K562 (cell line): ENCODE measurements around the gene FAM47B. TPM values are rescaled to one million over a fixed set of nuclear protein-coding genes. Genes with fewer than 3 reads are reported as not detected.

Experiments used
- ATAC-seq: fragments of 200-7000 bp; cut with Tn5 transposase; 3 replicates; pipeline ENCODE4 v1.9.1; 2020; ENCODE audit warnings: moderate library complexity
- BruUV-seq: library from RNA; stranded (reverse); fragments of 400-500 nt; replicated peaks from 2 replicates; lab custom pipeline; 2021; lab: Mats Ljungman, UMichigan
- CTCF ChIA-PET: fragments of 300-600 bp; formaldehyde crosslinking; extraction: SDS; loops from one replicate; lab custom pipeline; 2021; ENCODE audit warnings: low intra/inter-chr PET ratio; lab: Yijun Ruan, JAX
- POLR2A ChIA-PET: fragments of 300-600, 350-650 bp; sonication (Branson Sonifier 250); formaldehyde crosslinking; extraction: SDS; loops from one replicate; lab custom pipeline; 2021; ENCODE audit warnings: antibody characterized with exemption, inconsistent platforms; lab: Yijun Ruan, JAX
- DNase-seq, 4 experiments: peaks; one replicate each; pipeline versions ENCODE4 v3.0.0 to v3.0.0-alpha.2; 2011 to 2018; ENCODE audit warnings: low spot score in 3 of 4, mixed read lengths in 3 of 4; ENCODE audit errors: extremely low read depth in 1 of 4
- FAIRE-seq: peaks from 2 replicates; lab custom pipeline; 2011; peaks lifted over from hg19 to GRCh38; lab: Jason Lieb, UNC
- H2AFZ ChIP-seq: 2 replicates; pipeline ENCODE4 v1.6.0; 2011; ENCODE audit warnings: low read depth, low read length, control low read depth, inconsistent platforms
- H3K27ac ChIP-seq: fragments of 200-600 bp; 3 replicates; pipeline ENCODE4 v1.8.0; 2011; ENCODE audit warnings: low read depth, mild to moderate bottlenecking, control low read depth, inconsistent platforms, low read length, moderate library complexity, mixed read lengths; ENCODE audit errors: extremely low read depth
- H3K27me3 ChIP-seq, 2 experiments: fragments of 300-600 bp in 1 of 2; 2 replicates in 1 of 2; 3 replicates in 1 of 2; pipeline versions ENCODE4 v1.6.0 to v1.8.0; 2011; ENCODE audit warnings: inconsistent platforms in 2 of 2, low read length in 2 of 2, mild to moderate bottlenecking in 1 of 2, mixed read lengths in 1 of 2, moderate library complexity in 1 of 2; ENCODE audit not compliant: control insufficient read depth in 2 of 2, insufficient read depth in 2 of 2
- H3K36me3 ChIP-seq: fragments of 300-600 bp; 3 replicates; pipeline ENCODE4 v1.8.0; 2011; ENCODE audit warnings: mild to moderate bottlenecking, low read length, inconsistent platforms; ENCODE audit not compliant: control insufficient read depth, insufficient read depth
- H3K4me1 ChIP-seq, 2 experiments: fragments of 200-600 bp in 1 of 2; replicated peaks in 1 of 2; 2 replicates in 1 of 2; 3 replicates in 1 of 2; pipeline versions ENCODE4 v1.5.1 to v1.8.0; 2011; ENCODE audit warnings: inconsistent platforms in 2 of 2, low read length in 2 of 2, mild to moderate bottlenecking in 1 of 2, mixed read lengths in 1 of 2, moderate library complexity in 1 of 2; ENCODE audit not compliant: control insufficient read depth in 2 of 2, insufficient read depth in 2 of 2
- H3K4me2 ChIP-seq: 2 replicates; pipeline ENCODE4 v1.6.1; 2011; ENCODE audit warnings: low read length, control low read depth, inconsistent platforms, mixed read lengths; ENCODE audit not compliant: insufficient read depth
- H3K4me3 ChIP-seq: fragments of 200-600 bp; sonication (generic), shearing (Covaris generic); 2 replicates; pipeline ENCODE4 v1.5.1; 2016; ENCODE audit warnings: control low read depth, inconsistent platforms
- H3K79me2 ChIP-seq: fragments of 200-600 bp; 3 replicates; pipeline ENCODE4 v1.8.0; 2011; ENCODE audit warnings: low read length, inconsistent platforms; ENCODE audit not compliant: control insufficient read depth, insufficient read depth
- H3K9ac ChIP-seq, 2 experiments: 2 replicates each; pipeline versions ENCODE4 v1.6.0 to v1.6.1; 2011; ENCODE audit warnings: low read depth in 2 of 2, low read length in 2 of 2, control low read depth in 1 of 2, inconsistent platforms in 1 of 2, mild to moderate bottlenecking in 1 of 2, mixed read lengths in 1 of 2; ENCODE audit not compliant: insufficient read depth in 1 of 2
- H3K9me1 ChIP-seq: one replicate; pipeline ENCODE4 v1.6.0; 2011; ENCODE audit warnings: inconsistent platforms, mild to moderate bottlenecking, low read length, moderate library complexity; ENCODE audit not compliant: control insufficient read depth, insufficient read depth
- H3K9me3 ChIP-seq: replicated peaks from 2 replicates; pipeline ENCODE4 v1.5.1; 2011; ENCODE audit warnings: low read depth, low read length, inconsistent platforms; ENCODE audit not compliant: control insufficient read depth, insufficient read depth
- H4K20me1 ChIP-seq: replicated peaks from 2 replicates; pipeline ENCODE4 v1.6.1; 2011; ENCODE audit warnings: low read length, inconsistent platforms, mixed read lengths; ENCODE audit not compliant: control insufficient read depth, insufficient read depth
- DDX20 ChIP-seq: fragments of 450-650 bp; IDR thresholded peaks from 2 replicates; pipeline ENCODE4 v1.6.1; 2016; ENCODE audit warnings: missing genetic modification characterization, low read depth, mild to moderate bottlenecking, missing compliant biosample characterization, moderate library complexity
- HNRNPK ChIP-seq: fragments of 200-400 bp; formaldehyde crosslinking; IDR thresholded peaks from one replicate; pipeline ENCODE4 v1.6.1; 2018; ENCODE audit warnings: mild to moderate bottlenecking, low read depth, low read length; ENCODE audit not compliant: poor library complexity, severe bottlenecking
- JUNB ChIP-seq: fragments of 450-650 bp; formaldehyde crosslinking; conservative IDR thresholded peaks from 2 replicates; pipeline ENCODE4 v1.4.0; 2020; ENCODE audit warnings: mild to moderate bottlenecking
- LCOR ChIP-seq: sonication (generic); formaldehyde crosslinking; IDR thresholded peaks from 2 replicates; pipeline ENCODE4 v1.8.0; 2022; ENCODE audit warnings: mild to moderate bottlenecking, missing genetic modification reagents
- NR2C2 ChIP-seq, 2 experiments: fragments of 200-800 bp in 1 of 2; sonication (Bioruptor generic) in 1 of 2; sonication (generic) in 1 of 2; formaldehyde crosslinking in 1 of 2; IDR thresholded peaks; 2 replicates each; pipeline versions ENCODE4 v1.6.1 to v1.8.0; 2016 to 2022; ENCODE audit warnings: mild to moderate bottlenecking in 1 of 2, missing compliant biosample characterization in 1 of 2, missing genetic modification characterization in 1 of 2, missing genetic modification reagents in 1 of 2
- POLR2AphosphoS5 ChIP-seq: IDR thresholded peaks from 2 replicates; pipeline ENCODE4 v1.6.1; 2011; ENCODE audit warnings: mild to moderate bottlenecking, low read depth, low read length, moderate library complexity; ENCODE audit not compliant: control insufficient read depth, insufficient read depth
- SAP30 ChIP-seq: fragments of 200-600 bp; sonication (generic); IDR thresholded peaks from 2 replicates; pipeline ENCODE4 v1.6.1; 2012; ENCODE audit warnings: borderline replicate concordance, low read depth, mild to moderate bottlenecking, moderate library complexity, low read length, control low read depth, inconsistent platforms; ENCODE audit not compliant: insufficient read depth, poor library complexity, severe bottlenecking
- SMARCA4 ChIP-seq: fragments of 450-650 bp; IDR thresholded peaks from 2 replicates; pipeline ENCODE4 v1.6.1; 2016
- U2AF1 ChIP-seq: fragments of 200-400 bp; formaldehyde crosslinking; optimal IDR thresholded peaks from 2 replicates; pipeline ENCODE3; 2017; ENCODE audit warnings: mild to moderate bottlenecking, low read depth, low read length, moderate library complexity
- USF2 ChIP-seq: sonication (generic); formaldehyde crosslinking; IDR thresholded peaks from 2 replicates; pipeline ENCODE4 v1.5.0; 2020; ENCODE audit warnings: missing genetic modification reagents
- ZC3H4 ChIP-seq: sonication (generic); formaldehyde crosslinking; IDR thresholded peaks from 2 replicates; pipeline ENCODE4 v1.9.0; 2021; ENCODE audit warnings: missing genetic modification reagents, borderline replicate concordance
- ZNF551 ChIP-seq: fragments of 250-450 bp; sonication (Bioruptor Pico); IDR thresholded peaks from 2 replicates; pipeline ENCODE4 v1.5.0; 2021; ENCODE audit warnings: mild to moderate bottlenecking, moderate library complexity
- WGBS: fragments of 100-300 bp; shearing (Covaris generic); methylation state at CpG from one replicate; pipeline ENCODE4 v1.1.6; 2016; ENCODE audit warnings: low coverage, mixed read lengths; ENCODE audit not compliant: insufficient coverage; ENCODE audit errors: missing lambda C conversion rate; 5-methylcytosine and 5-hydroxymethylcytosine counted together
- in situ Hi-C: fragments of 300-500 bp; cut with MboI; formaldehyde crosslinking; loops from 4 replicates; pipeline ENCODE4 v1.15.0; 2018; ENCODE audit warnings: inconsistent platforms, mixed read lengths
- intact Hi-C: fragments of 100-400 bp; cut with micrococcal nuclease; formaldehyde crosslinking; loops from 2 replicates; pipeline ENCODE4 v1.14.2; 2022
- polyA plus RNA-seq, 8 experiments: library from polyadenylated mRNA; depleted of rRNA in 4 of 8; stranded (reverse) in 5 of 8; unstranded in 3 of 8; fragments of >200 nt; fragmentation: Nextera tagmentation in 2 of 8; fragmentation: Illumina TruSeq in 1 of 8; extraction: Ambion mirVana in 2 of 8; extraction: Trizol in 1 of 8; gene quantifications; 2 replicates each; pipeline versions ENCODE4 v1.2.1 to v1.2.3, GENCODE V29; 2011 to 2014; ENCODE audit warnings: inconsistent platforms in 1 of 8, missing spikeins in 1 of 8
- total RNA-seq, 7 experiments: library from RNA; depleted of rRNA in 6 of 7; stranded (reverse); fragments of >200 nt in 6 of 7; fragmentation: Illumina TruSeq in 2 of 7; extraction: Trizol in 2 of 7; gene quantifications; 2 replicates each; pipeline versions ENCODE4 v1.2.1 to v1.2.3, GENCODE V29; 2011 to 2021; ENCODE audit warnings: low replicate concordance in 1 of 7
- TF ChIP-seq, protein P1 (sequence below): fragments of 450-650 bp; IDR thresholded peaks from 2 replicates; pipeline ENCODE4 v1.6.1; 2016
- TF ChIP-seq, protein P2 (sequence below): fragments of 250-450 bp; sonication (Bioruptor Pico); IDR thresholded peaks from 2 replicates; pipeline ENCODE4 v1.5.0; 2022; ENCODE audit warnings: mild to moderate bottlenecking

The FAM47B gene
- total and polyA plus RNA-seq, 9 of the 15 experiments (the other 6 are each of a cell fraction or from before 2014, with no cell fraction given): not detected

DNA sequence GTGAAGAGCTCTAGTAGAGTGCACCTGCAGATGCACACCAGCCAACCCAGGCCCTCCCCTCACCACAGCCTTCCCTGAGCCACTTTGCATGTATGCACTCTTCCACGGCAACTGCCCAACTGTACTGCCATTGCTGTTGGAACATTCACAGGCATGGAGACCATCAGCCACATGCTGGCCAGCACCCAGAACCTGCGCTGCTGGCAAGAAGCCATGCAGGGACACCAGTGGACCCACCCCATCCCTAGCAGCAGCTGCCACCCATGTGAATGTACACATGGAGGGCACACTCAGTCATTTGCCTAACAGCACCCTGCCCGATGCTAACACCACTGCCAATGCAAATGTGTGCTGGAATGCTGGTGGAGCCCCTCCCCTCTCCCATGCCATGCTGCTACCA, 35.6 kb downstream of the FAM47B start:
- H3K27ac ChIP-seq: no peak overlapping the region
- H3K36me3 ChIP-seq: no peaks in the 10 kb centered on the region
- no peaks in the 10 kb centered on the region for H3K4me1 ChIP-seq
- POLR2A ChIA-PET: no interaction called here
- in situ Hi-C loops (no loop called here), intact Hi-C loops (no loop called here)
- no peak overlapping the region for H2AFZ ChIP-seq
- TF ChIP-seq, protein P1, sequence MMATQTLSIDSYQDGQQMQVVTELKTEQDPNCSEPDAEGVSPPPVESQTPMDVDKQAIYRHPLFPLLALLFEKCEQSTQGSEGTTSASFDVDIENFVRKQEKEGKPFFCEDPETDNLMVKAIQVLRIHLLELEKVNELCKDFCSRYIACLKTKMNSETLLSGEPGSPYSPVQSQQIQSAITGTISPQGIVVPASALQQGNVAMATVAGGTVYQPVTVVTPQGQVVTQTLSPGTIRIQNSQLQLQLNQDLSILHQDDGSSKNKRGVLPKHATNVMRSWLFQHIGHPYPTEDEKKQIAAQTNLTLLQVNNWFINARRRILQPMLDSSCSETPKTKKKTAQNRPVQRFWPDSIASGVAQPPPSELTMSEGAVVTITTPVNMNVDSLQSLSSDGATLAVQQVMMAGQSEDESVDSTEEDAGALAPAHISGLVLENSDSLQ: no peak
- TF ChIP-seq ZNF551 (CRISPR knock-in tag) (no peak), ZC3H4 (no peak), POLR2AphosphoS5 (no peak), HNRNPK (no peak), SAP30 (no peak), NR2C2 (CRISPR knock-in tag; IDR thresholded peaks at IDR 0.05) (no peak), NR2C2 (tag; IDR thresholded peaks at IDR 0.05) (no peak), SMARCA4 (no peak), LCOR (no peak), DDX20 (tag) (no peak), JUNB (no peak), U2AF1 (no peak), USF2 (CRISPR knock-in tag) (no peak)
- TF ChIP-seq, protein P2, sequence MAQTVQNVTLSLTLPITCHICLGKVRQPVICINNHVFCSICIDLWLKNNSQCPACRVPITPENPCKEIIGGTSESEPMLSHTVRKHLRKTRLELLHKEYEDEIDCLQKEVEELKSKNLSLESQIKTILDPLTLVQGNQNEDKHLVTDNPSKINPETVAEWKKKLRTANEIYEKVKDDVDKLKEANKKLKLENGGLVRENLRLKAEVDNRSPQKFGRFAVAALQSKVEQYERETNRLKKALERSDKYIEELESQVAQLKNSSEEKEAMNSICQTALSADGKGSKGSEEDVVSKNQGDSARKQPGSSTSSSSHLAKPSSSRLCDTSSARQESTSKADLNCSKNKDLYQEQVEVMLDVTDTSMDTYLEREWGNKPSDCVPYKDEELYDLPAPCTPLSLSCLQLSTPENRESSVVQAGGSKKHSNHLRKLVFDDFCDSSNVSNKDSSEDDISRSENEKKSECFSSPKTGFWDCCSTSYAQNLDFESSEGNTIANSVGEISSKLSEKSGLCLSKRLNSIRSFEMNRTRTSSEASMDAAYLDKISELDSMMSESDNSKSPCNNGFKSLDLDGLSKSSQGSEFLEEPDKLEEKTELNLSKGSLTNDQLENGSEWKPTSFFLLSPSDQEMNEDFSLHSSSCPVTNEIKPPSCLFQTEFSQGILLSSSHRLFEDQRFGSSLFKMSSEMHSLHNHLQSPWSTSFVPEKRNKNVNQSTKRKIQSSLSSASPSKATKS (CRISPR knock-in tag): no peak
- no TSS peak for BruUV-seq
- H3K4me2 ChIP-seq: no peak overlapping the region
- H3K79me2 ChIP-seq: no peaks in the 10 kb centered on the region
- no peak overlapping the region for H3K9ac ChIP-seq
- no CpG with 5 or more reads among the region's 3 CpGs for WGBS
- no peaks in the 10 kb centered on the region for H3K9me1 ChIP-seq
- H3K27me3 ChIP-seq: no peaks in the 10 kb centered on the region
- H4K20me1 ChIP-seq: no peaks in the 10 kb centered on the region
- no peak for ATAC-seq
- no peaks in the 10 kb centered on the region for H3K9me3 ChIP-seq
- no peak for FAIRE-seq
- no peak overlapping the region for H3K4me3 ChIP-seq
- no peak for DNase-seq
- CTCF ChIA-PET: no interaction called here
